ENCODE data around the gene KRTAP15-1.

GRCh38 chr21:30448514-30448913 is 8.4 kb downstream of the KRTAP15-1 start:
- TF ChIP-seq CTCF (IDR thresholded peaks at IDR 0.05) (no peak), EP300 (IDR thresholded peaks at IDR 0.05) (no peak)

Measured in sigmoid colon (tissue), 4 donors.